ENCODE data around the gene TESK2.
"Not testable (repeated sequence)": the region's sequence is repeated elsewhere in the genome, so short reads cannot be mapped to it uniquely, and the experiment has no call there.

TESK2 gene

GRCh38 chr1:45490121-45490625 is 790 bp downstream of the TESK2 start:
- no peak for TF ChIP-seq CTCF (IDR thresholded peaks at IDR 0.05; ENCODE audit: insufficient read depth, low read length, poor library complexity, severe bottlenecking)
- no peak for DNase-seq (ENCODE audit: extremely low read depth, insufficient read length)
- H3K4me3 ChIP-seq (replicated peaks; ENCODE audit: low read depth, low read length) = peak overlapping the region; percentile 85
- H3K27me3 ChIP-seq (replicated peaks; ENCODE audit: control insufficient read depth, insufficient read depth, low read length) = no peaks in the 10 kb centered on the region
- no peaks in the 10 kb centered on the region for H3K36me3 ChIP-seq (ENCODE audit: control insufficient read depth, insufficient read depth, low read length)

GRCh38 chr1:45489379-45489778 is 1.6 kb downstream of the TESK2 start:
- peak overlapping the region; percentile 85 for H3K4me3 ChIP-seq (replicated peaks; ENCODE audit: low read depth, low read length)
- H3K27me3 ChIP-seq (replicated peaks; ENCODE audit: control insufficient read depth, insufficient read depth, low read length); DNase-seq (ENCODE audit: extremely low read depth, insufficient read length); H3K36me3 ChIP-seq (ENCODE audit: control insufficient read depth, insufficient read depth, low read length): not testable (repeated sequence)

GRCh38 chr1:45488666-45489377 is 2.1 kb downstream of the TESK2 start:
- H3K36me3 ChIP-seq (ENCODE audit: control insufficient read depth, insufficient read depth, low read length) = no peaks in the 10 kb centered on the region
- DNase-seq (ENCODE audit: extremely low read depth, insufficient read length) = no peak
- no peak for TF ChIP-seq CTCF (IDR thresholded peaks at IDR 0.05; ENCODE audit: insufficient read depth, low read length, poor library complexity, severe bottlenecking)
- no peak overlapping the region for H3K4me3 ChIP-seq (replicated peaks; ENCODE audit: low read depth, low read length)
- no peaks in the 10 kb centered on the region for H3K27me3 ChIP-seq (replicated peaks; ENCODE audit: control insufficient read depth, insufficient read depth, low read length)

- DNase-seq (ENCODE audit: extremely low read depth, insufficient read length) = no peak
- Histone ChIP-seq H3K27me3 (replicated peaks; ENCODE audit: control insufficient read depth, insufficient read depth, low read length) (no peaks in the 10 kb centered on the region), H3K36me3 (ENCODE audit: control insufficient read depth, insufficient read depth, low read length) (no peaks in the 10 kb centered on the region), H3K4me3 (replicated peaks; ENCODE audit: low read depth, low read length) (no peak overlapping the region)
- no peak for TF ChIP-seq CTCF (IDR thresholded peaks at IDR 0.05; ENCODE audit: insufficient read depth, low read length, poor library complexity, severe bottlenecking)
Observed at GRCh38 chr1:45485949-45486348, 5.0 kb downstream of the TESK2 start.

- TF ChIP-seq CTCF (IDR thresholded peaks at IDR 0.05; ENCODE audit: insufficient read depth, low read length, poor library complexity, severe bottlenecking) = no peak
- no peak overlapping the region for H3K4me3 ChIP-seq (replicated peaks; ENCODE audit: low read depth, low read length)
- H3K27me3 ChIP-seq (replicated peaks; ENCODE audit: control insufficient read depth, insufficient read depth, low read length) = no peaks in the 10 kb centered on the region
- no peak for DNase-seq (ENCODE audit: extremely low read depth, insufficient read length)
- no peaks in the 10 kb centered on the region for H3K36me3 ChIP-seq (ENCODE audit: control insufficient read depth, insufficient read depth, low read length)
Observed at GRCh38 chr1:45479039-45479748, 11.8 kb downstream of the TESK2 start.

- H3K27me3 ChIP-seq (replicated peaks; ENCODE audit: control insufficient read depth, insufficient read depth, low read length) = no peaks in the 10 kb centered on the region
- H3K4me3 ChIP-seq (replicated peaks; ENCODE audit: low read depth, low read length) = no peak overlapping the region
- H3K36me3 ChIP-seq (ENCODE audit: control insufficient read depth, insufficient read depth, low read length) = no peaks in the 10 kb centered on the region
- no peak for TF ChIP-seq CTCF (IDR thresholded peaks at IDR 0.05; ENCODE audit: insufficient read depth, low read length, poor library complexity, severe bottlenecking)
- no peak for DNase-seq (ENCODE audit: extremely low read depth, insufficient read length)
Observed at GRCh38 chr1:45478121-45478814, 12.7 kb downstream of the TESK2 start.
